GM06990 (cell line): ENCODE data around the gene PHOX2B.
"Not testable (repeated sequence)": the region's sequence is repeated elsewhere in the genome, so short reads cannot be mapped to it uniquely, and the experiment has no call there.

Experiments
- DNase-seq: peaks from one replicate; pipeline ENCODE4 v3.0.0-alpha.2; 2011; ENCODE audit not compliant: insufficient read length; ENCODE audit errors: extremely low read depth
- H3K27me3 ChIP-seq: replicated peaks from 2 replicates; pipeline ENCODE4 v1.6.0; 2011; ENCODE audit warnings: low read length; ENCODE audit not compliant: control insufficient read depth, insufficient read depth
- H3K36me3 ChIP-seq: 2 replicates; pipeline ENCODE4 v1.5.1; 2011; ENCODE audit warnings: low read length; ENCODE audit not compliant: control insufficient read depth, insufficient read depth
- H3K4me3 ChIP-seq: replicated peaks from 2 replicates; pipeline ENCODE4 v1.5.1; 2011; ENCODE audit warnings: low read depth, mild to moderate bottlenecking, control low read depth, low read length
- CTCF ChIP-seq: IDR thresholded peaks from 2 replicates; pipeline ENCODE4 v1.5.1; 2011; ENCODE audit warnings: low read length, control low read depth, mild to moderate bottlenecking, inconsistent platforms; ENCODE audit not compliant: insufficient read depth, poor library complexity, severe bottlenecking

The PHOX2B gene

GRCh38 chr4:41713768-41714167, 34.8 kb downstream of the PHOX2B start:
- Histone ChIP-seq H3K27me3 (no peaks in the 10 kb centered on the region), H3K36me3 (no peaks in the 10 kb centered on the region), H3K4me3 (no peak overlapping the region)
- TF ChIP-seq CTCF, result no peak
- DNase-seq, result no peak

GRCh38 chr4:41712425-41712824, 36.1 kb downstream of the PHOX2B start:
- no peaks in the 10 kb centered on the region for H3K36me3 ChIP-seq
- no peaks in the 10 kb centered on the region; the same call in 1 of the 2 replicates for H3K27me3 ChIP-seq
- no peak for TF ChIP-seq CTCF
- H3K4me3 ChIP-seq, result no peak overlapping the region
- no peak for DNase-seq

- H3K4me3 ChIP-seq, DNase-seq, H3K36me3 ChIP-seq, H3K27me3 ChIP-seq: not testable (repeated sequence)
These were observed 36.9 kb downstream of the PHOX2B start for GRCh38 chr4:41711654-41712053.

GRCh38 chr4:41709844-41710481, 38.6 kb downstream of the PHOX2B start:
- no peak for DNase-seq
- Histone ChIP-seq H3K4me3 (no peak overlapping the region), H3K27me3 (no peaks in the 10 kb centered on the region; the same call in 1 of the 2 replicates), H3K36me3 (no peaks in the 10 kb centered on the region)
- no peak for TF ChIP-seq CTCF

- no peak overlapping the region for H3K4me3 ChIP-seq
- no peaks in the 10 kb centered on the region for H3K36me3 ChIP-seq
- no peak for DNase-seq
- no peak for TF ChIP-seq CTCF
- no peaks in the 10 kb centered on the region; the same call in none of the 2 replicates for H3K27me3 ChIP-seq
These were observed 44.7 kb downstream of the PHOX2B start for GRCh38 chr4:41703785-41704184.

- Histone ChIP-seq H3K4me3 (no peak overlapping the region), H3K36me3 (no peaks in the 10 kb centered on the region), H3K27me3 (no peaks in the 10 kb centered on the region; the same call in none of the 2 replicates)
- no peak for DNase-seq
- no peak for TF ChIP-seq CTCF
These were observed 45.8 kb downstream of the PHOX2B start for GRCh38 chr4:41702770-41703169.
